GM23248 (cell line): ENCODE measurements around the gene AJAP1. TPM values are rescaled to one million over a fixed set of nuclear protein-coding genes. Genes with fewer than 3 reads are reported as not detected.

Experiments
- DNase-seq: peaks from one replicate; pipeline ENCODE4 v3.0.0-alpha.2; 2015
- H2AFZ ChIP-seq: fragments of 200-600 bp; sonication (generic); 2 replicates; pipeline ENCODE4 v1.6.1; 2016; ENCODE audit warnings: antibody characterized with exemption
- H3F3A ChIP-seq: fragments of 200-600 bp; sonication (generic); 2 replicates; pipeline ENCODE4 v1.6.1; 2016; ENCODE audit warnings: mild to moderate bottlenecking, antibody characterized with exemption, mixed run types; ENCODE audit not compliant: insufficient read depth
- H3K27ac ChIP-seq: fragments of 200-600 bp; sonication (generic); 2 replicates; pipeline ENCODE4 v1.5.1; 2016; ENCODE audit warnings: mild to moderate bottlenecking
- H3K27me3 ChIP-seq: fragments of 200-600 bp; sonication (generic); replicated peaks from 2 replicates; pipeline ENCODE4 v1.6.1; 2016; ENCODE audit warnings: mild to moderate bottlenecking; ENCODE audit not compliant: insufficient read depth
- H3K36me3 ChIP-seq: fragments of 200-600 bp; sonication (generic); 2 replicates; pipeline ENCODE4 v1.6.1; 2016; ENCODE audit warnings: low read depth, mild to moderate bottlenecking
- H3K4me1 ChIP-seq: fragments of 200-600 bp; sonication (generic); 2 replicates; pipeline ENCODE4 v1.6.1; 2016; ENCODE audit warnings: mild to moderate bottlenecking; ENCODE audit not compliant: insufficient read depth
- H3K4me2 ChIP-seq: fragments of 200-600 bp; sonication (generic); one replicate; pipeline ENCODE4 v1.6.1; 2016; ENCODE audit warnings: mild to moderate bottlenecking; ENCODE audit not compliant: unreplicated experiment
- H3K4me3 ChIP-seq: fragments of 200-600 bp; sonication (generic); 2 replicates; pipeline ENCODE4 v1.5.1; 2016; ENCODE audit warnings: mild to moderate bottlenecking
- H3K79me2 ChIP-seq: fragments of 200-600 bp; sonication (generic); 2 replicates; pipeline ENCODE4 v1.6.1; 2016; ENCODE audit warnings: mild to moderate bottlenecking; ENCODE audit not compliant: insufficient read depth
- H3K9ac ChIP-seq: fragments of 200-600 bp; sonication (generic); 2 replicates; pipeline ENCODE4 v1.6.1; 2016; ENCODE audit warnings: mild to moderate bottlenecking
- H3K9me2 ChIP-seq: fragments of 200-600 bp; sonication (generic); 2 replicates; pipeline ENCODE4 v1.6.1; 2016; ENCODE audit warnings: mixed run types, mild to moderate bottlenecking, moderate library complexity; ENCODE audit not compliant: insufficient read depth
- H3K9me3 ChIP-seq: fragments of 200-600 bp; sonication (generic); one replicate; pipeline ENCODE4 v1.6.1; 2017; ENCODE audit warnings: low read depth
- H4K20me1 ChIP-seq: fragments of 200-600 bp; sonication (generic); 2 replicates; pipeline ENCODE4 v1.6.0; 2016; ENCODE audit not compliant: insufficient read depth
- EZH2 ChIP-seq: fragments of 200-600 bp; sonication (generic); IDR thresholded peaks from 2 replicates; pipeline ENCODE4 v1.6.1; 2018; ENCODE audit warnings: antibody characterized with exemption, mild to moderate bottlenecking; ENCODE audit not compliant: insufficient read depth, poor library complexity, severe bottlenecking
- EZH2phosphoT487 ChIP-seq: fragments of 200-600 bp; sonication (generic); IDR thresholded peaks from 2 replicates; pipeline ENCODE4 v1.6.1; 2018; ENCODE audit warnings: antibody characterized with exemption, moderate library complexity, mild to moderate bottlenecking, low read depth; ENCODE audit not compliant: insufficient read depth
- WGBS, 2 experiments: methylation state at CpG; one replicate each; pipeline ENCODE4 v1.1.6; 2015 to 2017; ENCODE audit warnings: low lambda C conversion rate in 2 of 2, low coverage in 1 of 2; ENCODE audit errors: missing lambda C conversion rate in 2 of 2; 5-methylcytosine and 5-hydroxymethylcytosine counted together
- in situ Hi-C: fragments of 300-500 bp; cut with MboI; formaldehyde crosslinking; loops from 2 replicates; pipeline ENCODE4 v1.15.0; 2020
- polyA plus RNA-seq: library from polyadenylated mRNA; unstranded; fragments of >200 nt; fragmentation: Nextera tagmentation; extraction: Ambion mirVana; gene quantifications from 2 replicates; pipeline ENCODE4 v1.2.1, GENCODE V29; 2016
- total RNA-seq: library from RNA; depleted of rRNA; stranded (reverse); fragments of >200 nt; shearing (Covaris generic); gene quantifications from 2 replicates; pipeline ENCODE4 v1.2.3, GENCODE V29; 2014

AJAP1 gene
- total and polyA plus RNA-seq, 2 experiments from 2014 or later = 0.03 to 0.86 TPM

DNA sequence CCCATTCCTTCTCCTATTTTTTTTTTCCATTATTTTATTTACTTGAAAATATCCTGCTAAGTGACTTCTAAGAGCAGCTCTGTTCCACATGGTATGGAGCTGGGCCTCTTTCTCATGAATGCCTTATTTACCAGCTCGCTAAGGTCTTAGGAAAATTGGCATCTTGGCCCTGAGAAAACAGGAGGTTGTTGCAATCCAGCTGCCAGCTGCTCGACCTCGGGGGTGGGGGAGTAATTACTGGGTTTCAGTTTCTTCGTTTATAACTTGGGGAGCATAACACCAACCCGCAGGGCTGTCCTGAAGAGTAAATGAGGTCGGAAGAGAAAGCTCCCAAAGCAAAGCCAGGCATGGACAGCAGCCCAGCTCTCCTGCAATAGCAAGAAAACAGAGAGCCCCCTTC is 176.3 kb downstream of the AJAP1 start:
- Histone ChIP-seq H3K27me3 (no peaks in the 10 kb centered on the region), H3K79me2 (no peaks in the 10 kb centered on the region), H3K9ac (no peak overlapping the region), H4K20me1 (no peaks in the 10 kb centered on the region), H3K27ac (no peak overlapping the region), H3K4me3 (no peak overlapping the region), H3K9me3 (no peaks in the 10 kb centered on the region), H2AFZ (no peak overlapping the region), H3F3A (no peaks in the 10 kb centered on the region), H3K4me1 (no peaks in the 10 kb centered on the region), H3K4me2 (no peak overlapping the region), H3K9me2 (no peaks in the 10 kb centered on the region), H3K36me3 (no peaks in the 10 kb centered on the region)
- TF ChIP-seq EZH2phosphoT487 (no peak), EZH2 (no peak)
- DNase-seq = no peak
- in situ Hi-C loops = no loop called here
- WGBS, 2 experiments = 13 to 14% methylated on average over 6 of the region's 6 CpGs

DNA sequence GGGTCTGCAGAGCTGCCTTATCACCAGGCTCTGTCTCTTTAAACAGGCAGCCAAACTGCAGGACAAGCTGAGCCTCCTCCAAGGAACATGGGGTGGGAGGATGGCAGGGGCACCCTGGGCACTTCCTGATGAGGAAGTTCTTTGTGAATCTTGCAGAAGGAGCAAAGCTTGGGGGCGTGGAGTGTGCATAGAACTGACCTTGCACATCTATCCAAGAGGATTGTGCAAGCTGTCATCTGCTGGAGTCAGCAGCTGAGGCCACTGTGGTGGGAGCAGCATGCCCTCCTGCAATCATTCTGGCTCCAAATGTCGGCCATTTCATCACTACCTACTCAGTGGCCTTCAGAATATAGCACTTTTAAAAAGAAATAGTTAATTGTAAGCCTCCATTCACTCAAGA is 182.2 kb downstream of the AJAP1 start:
- Histone ChIP-seq H3K79me2 (no peaks in the 10 kb centered on the region), H3K27me3 (no peaks in the 10 kb centered on the region), H3K9me2 (no peaks in the 10 kb centered on the region), H2AFZ (no peak overlapping the region), H3K36me3 (no peaks in the 10 kb centered on the region), H3F3A (no peaks in the 10 kb centered on the region), H3K27ac (no peak overlapping the region), H4K20me1 (no peaks in the 10 kb centered on the region), H3K4me2 (no peak overlapping the region), H3K9me3 (no peaks in the 10 kb centered on the region), H3K9ac (no peak overlapping the region), H3K4me1 (no peaks in the 10 kb centered on the region), H3K4me3 (no peak overlapping the region)
- WGBS, 2 experiments = 0% methylated on average over 2 of the region's 2 CpGs
- in situ Hi-C loops = no loop called here
- TF ChIP-seq EZH2 (no peak), EZH2phosphoT487 (no peak)
- DNase-seq = no peak

DNA sequence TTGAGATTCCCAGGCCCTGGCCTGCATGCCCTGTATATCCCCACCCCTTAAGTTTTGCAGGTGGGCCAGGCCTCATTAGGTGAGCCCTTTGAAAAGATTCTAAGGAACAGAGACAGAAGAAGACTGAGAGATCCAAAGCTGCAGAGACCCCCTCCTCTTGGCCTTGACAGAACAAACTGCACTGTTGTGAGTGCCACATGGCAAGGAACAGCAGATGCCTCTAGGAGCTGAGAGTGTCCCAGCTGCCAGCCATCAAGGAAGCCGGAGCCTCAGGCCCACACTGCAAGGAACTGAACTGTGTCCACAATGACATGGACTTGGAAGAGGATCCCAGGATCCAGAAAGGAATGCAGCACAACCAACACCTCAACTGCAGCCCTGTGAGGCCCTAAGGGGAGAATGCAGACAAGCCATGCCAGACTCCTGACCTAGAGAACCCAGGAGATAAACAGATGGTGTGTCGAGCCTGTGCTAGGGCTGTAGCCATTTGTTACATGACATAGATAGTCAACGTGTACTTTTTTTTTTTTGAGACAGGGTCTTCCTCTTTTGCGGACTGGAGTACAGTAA is 182.7 kb downstream of the AJAP1 start:
- H3K4me1 ChIP-seq = no peaks in the 10 kb centered on the region
- no peak for DNase-seq
- H3K9ac ChIP-seq = no peak overlapping the region
- 8 to 16% methylated on average over 4 of the region's 4 CpGs for WGBS, 2 experiments
- no peak overlapping the region for H2AFZ ChIP-seq
- H4K20me1 ChIP-seq = no peaks in the 10 kb centered on the region
- H3K27ac ChIP-seq = no peak overlapping the region
- no peaks in the 10 kb centered on the region for H3K9me2 ChIP-seq
- H3K4me2 ChIP-seq = no peak overlapping the region
- H3F3A ChIP-seq = no peaks in the 10 kb centered on the region
- H3K4me3 ChIP-seq = no peak overlapping the region
- H3K27me3 ChIP-seq = no peaks in the 10 kb centered on the region
- no peaks in the 10 kb centered on the region for H3K9me3 ChIP-seq
- TF ChIP-seq EZH2phosphoT487 (no peak), EZH2 (no peak)
- no peaks in the 10 kb centered on the region for H3K79me2 ChIP-seq
- no peaks in the 10 kb centered on the region for H3K36me3 ChIP-seq
- in situ Hi-C loops = no loop called here

DNA sequence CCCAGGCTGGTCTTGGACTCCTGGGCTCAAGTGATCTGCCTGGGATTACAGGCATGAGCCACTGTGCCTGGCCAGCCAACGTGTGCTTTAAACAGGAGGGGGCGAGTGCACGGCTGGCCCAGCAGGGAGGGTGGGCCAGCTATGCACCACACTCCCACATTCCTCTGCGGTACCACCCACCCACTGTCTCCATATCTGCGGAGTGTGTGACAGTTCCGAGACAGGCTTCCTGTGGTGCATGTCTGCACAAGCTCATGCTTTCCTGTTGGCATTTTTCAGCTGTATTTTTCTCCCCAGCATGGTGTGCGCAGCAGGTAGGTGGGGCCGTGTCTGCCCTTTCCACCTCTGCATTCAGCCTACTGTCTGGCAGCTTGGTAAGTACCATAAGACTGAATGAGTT is 183.3 kb downstream of the AJAP1 start:
- in situ Hi-C loops = no loop called here
- no peak overlapping the region for H3K27ac ChIP-seq
- H3K9me3 ChIP-seq = no peaks in the 10 kb centered on the region
- no peaks in the 10 kb centered on the region for H3K27me3 ChIP-seq
- 31 to 33% methylated on average over 8 of the region's 8 CpGs for WGBS, 2 experiments
- H3K4me2 ChIP-seq = no peak overlapping the region
- no peak for TF ChIP-seq EZH2phosphoT487
- no peak for TF ChIP-seq EZH2
- no peaks in the 10 kb centered on the region for H4K20me1 ChIP-seq
- H3K79me2 ChIP-seq = no peaks in the 10 kb centered on the region
- no peak for DNase-seq
- no peaks in the 10 kb centered on the region for H3K36me3 ChIP-seq
- no peak overlapping the region for H3K4me3 ChIP-seq
- H3F3A ChIP-seq = no peaks in the 10 kb centered on the region
- H3K9me2 ChIP-seq = no peaks in the 10 kb centered on the region
- no peak overlapping the region for H2AFZ ChIP-seq
- H3K9ac ChIP-seq = no peak overlapping the region
- no peaks in the 10 kb centered on the region for H3K4me1 ChIP-seq

DNA sequence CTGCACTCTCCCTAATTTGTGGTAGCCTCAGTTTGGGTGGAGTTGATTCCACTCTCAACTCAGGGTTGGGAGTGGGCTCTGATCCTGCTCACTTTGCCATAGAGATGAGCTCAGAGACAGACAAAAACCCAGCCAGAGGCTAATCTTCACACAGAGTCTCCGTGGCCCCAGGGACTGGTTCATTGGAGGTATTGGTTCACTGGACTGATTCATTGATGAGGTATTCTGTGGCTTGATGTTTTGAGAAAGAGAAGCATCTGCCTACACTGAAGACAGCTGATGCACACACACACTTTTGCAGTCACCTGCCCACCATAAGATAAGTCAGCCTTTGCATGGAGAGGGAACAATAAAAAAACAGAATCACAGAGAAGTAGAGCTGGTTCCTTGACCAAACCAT is 183.8 kb downstream of the AJAP1 start:
- Histone ChIP-seq H3K27ac (no peak overlapping the region), H3K9me2 (no peaks in the 10 kb centered on the region), H3F3A (no peaks in the 10 kb centered on the region), H3K36me3 (no peaks in the 10 kb centered on the region), H2AFZ (no peak overlapping the region), H3K27me3 (no peaks in the 10 kb centered on the region), H3K4me2 (no peak overlapping the region), H3K9me3 (no peaks in the 10 kb centered on the region), H3K4me1 (no peaks in the 10 kb centered on the region), H3K9ac (no peak overlapping the region), H4K20me1 (no peaks in the 10 kb centered on the region), H3K4me3 (no peak overlapping the region), H3K79me2 (no peaks in the 10 kb centered on the region)
- in situ Hi-C loops = no loop called here
- no peak for DNase-seq
- TF ChIP-seq EZH2 (no peak), EZH2phosphoT487 (no peak)
- WGBS, 2 experiments = 7 to 10% methylated on average over 1 of the region's 1 CpG
